GM12878 (cell line): Measurements from ENCODE around the gene ADAMTS2. TPM values are rescaled to one million over a fixed set of nuclear protein-coding genes. Genes with fewer than 3 reads are reported as not detected.

Experiments
- ATAC-seq: fragments of 200-7000 bp; cut with Tn5 transposase; 3 replicates; pipeline ENCODE4 v1.9.1; 2020; ENCODE audit warnings: mild to moderate bottlenecking, moderate library complexity
- BruUV-seq: library from RNA; stranded (reverse); fragments of 400-500 nt; replicated peaks from 2 replicates; lab custom pipeline; 2021; lab: Mats Ljungman, UMichigan
- CTCF ChIA-PET: fragments of 300-600 bp; sonication (Branson Sonifier 250); formaldehyde crosslinking; extraction: SDS; loops from one replicate; lab custom pipeline; 2021; ENCODE audit warnings: inconsistent platforms; lab: Yijun Ruan, JAX
- POLR2A ChIA-PET: fragments of 350-600 bp; formaldehyde crosslinking; extraction: SDS; loops from one replicate; lab custom pipeline; 2021; ENCODE audit warnings: inconsistent platforms; lab: Charles Lee
- RAD21 ChIA-PET: fragments of 300-600 bp; sonication (Branson Sonifier 250); formaldehyde crosslinking; loops from one replicate; lab custom pipeline; 2023; ENCODE audit warnings: antibody characterized with exemption; ENCODE audit not compliant: unreplicated experiment; lab: Charles Lee
- SMC1A ChIA-PET: fragments of 300-600 bp; sonication (Branson Sonifier 250); formaldehyde crosslinking; loops from one replicate; lab custom pipeline; 2023; ENCODE audit not compliant: unreplicated experiment, uncharacterized antibody; lab: Charles Lee
- DNase-seq: peaks from one replicate; pipeline ENCODE4 v3.0.0-alpha.2; 2011; ENCODE audit warnings: low read depth, low spot score
- FAIRE-seq: peaks from 3 replicates; lab custom pipeline; 2011; peaks lifted over from hg19 to GRCh38; lab: Jason Lieb, UNC
- H2AFZ ChIP-seq: 2 replicates; pipeline ENCODE4 v1.6.0; 2011; ENCODE audit warnings: low read depth, low read length, control low read depth; ENCODE audit not compliant: control insufficient read depth
- H3K27ac ChIP-seq: 2 replicates; pipeline ENCODE4 v1.5.1; 2011; ENCODE audit warnings: control low read depth; ENCODE audit not compliant: control insufficient read depth, insufficient read depth
- H3K27me3 ChIP-seq, 2 experiments: replicated peaks in 1 of 2; 2 replicates each; pipeline versions ENCODE4 v1.6.0 to v1.6.1; 2011; ENCODE audit warnings: low read length in 1 of 2; ENCODE audit not compliant: control insufficient read depth in 2 of 2, insufficient read depth in 2 of 2
- H3K36me3 ChIP-seq, 2 experiments: 2 replicates each; pipeline ENCODE4 v1.5.1; 2011; ENCODE audit warnings: low read length in 1 of 2; ENCODE audit not compliant: control insufficient read depth in 2 of 2, insufficient read depth in 2 of 2
- H3K4me1 ChIP-seq: 2 replicates; pipeline ENCODE4 v1.6.1; 2011; ENCODE audit warnings: mild to moderate bottlenecking, low read length, moderate library complexity, mixed read lengths; ENCODE audit not compliant: control insufficient read depth, insufficient read depth
- H3K4me2 ChIP-seq: 2 replicates; pipeline ENCODE4 v1.6.0; 2011; ENCODE audit warnings: control low read depth; ENCODE audit not compliant: control insufficient read depth, insufficient read depth
- H3K4me3 ChIP-seq: fragments of 200-600 bp; sonication (generic); 2 replicates; pipeline ENCODE4 v1.5.1; 2016
- H3K79me2 ChIP-seq: 2 replicates; pipeline ENCODE4 v1.6.0; 2011; ENCODE audit warnings: low read length; ENCODE audit not compliant: control insufficient read depth, insufficient read depth
- H3K9ac ChIP-seq: 2 replicates; pipeline ENCODE4 v1.8.0; 2011; ENCODE audit warnings: low read length, control low read depth, mixed read lengths; ENCODE audit not compliant: control insufficient read depth, insufficient read depth
- H3K9me3 ChIP-seq: replicated peaks from 3 replicates; pipeline ENCODE4 v1.5.1; 2011; ENCODE audit warnings: mild to moderate bottlenecking, low read length; ENCODE audit not compliant: control insufficient read depth, insufficient read depth
- H4K20me1 ChIP-seq: 2 replicates; pipeline ENCODE4 v1.6.0; 2011; ENCODE audit not compliant: control insufficient read depth, insufficient read depth
- ATF7 ChIP-seq: fragments of 450-650 bp; IDR thresholded peaks from 2 replicates; pipeline ENCODE4 v1.6.1; 2016; ENCODE audit warnings: low read depth, mild to moderate bottlenecking
- CHD1 ChIP-seq: IDR thresholded peaks from 2 replicates; pipeline ENCODE4 v1.6.1; 2012; ENCODE audit warnings: low read depth, low read length, improper control_type of control experiment
- GABPA ChIP-seq: IDR thresholded peaks from 2 replicates; pipeline ENCODE4 v1.6.1; 2014; ENCODE audit warnings: antibody characterized with exemption, low read depth, mild to moderate bottlenecking, inconsistent platforms
- NR2C1 ChIP-seq: fragments of 450-650 bp; IDR thresholded peaks from 2 replicates; pipeline ENCODE4 v1.6.1; 2017; ENCODE audit warnings: antibody characterized with exemption, mild to moderate bottlenecking, moderate library complexity
- POLR2AphosphoS5 ChIP-seq: IDR thresholded peaks from 2 replicates; pipeline ENCODE4 v1.6.1; 2011; ENCODE audit warnings: mild to moderate bottlenecking, low read length, inconsistent platforms
- RCOR1 ChIP-seq: conservative IDR thresholded peaks from 2 replicates; pipeline ENCODE4 v1.6.1; 2012; ENCODE audit warnings: low read depth, low read length, improper control_type of control experiment
- SP1 ChIP-seq: IDR thresholded peaks from one replicate; pipeline ENCODE4 v1.6.1; 2011; ENCODE audit warnings: low read depth, low read length
- SPI1 ChIP-seq: IDR thresholded peaks from 2 replicates; pipeline ENCODE4 v1.6.1; 2011; ENCODE audit warnings: low read depth, mild to moderate bottlenecking, low read length, moderate library complexity, borderline replicate concordance; ENCODE audit not compliant: insufficient read depth
- TARDBP ChIP-seq: IDR thresholded peaks from 2 replicates; pipeline ENCODE4 v1.6.1; 2016; ENCODE audit warnings: borderline replicate concordance
- ZZZ3 ChIP-seq: IDR thresholded peaks from 2 replicates; pipeline ENCODE4 v1.6.1; 2011; ENCODE audit warnings: low read depth; ENCODE audit not compliant: control insufficient read depth, insufficient read length
- WGBS: methylation state at CpG from one replicate; pipeline ENCODE4 v1.1.6; 2016; ENCODE audit warnings: low lambda C conversion rate; ENCODE audit not compliant: insufficient replicate concordance, insufficient coverage; ENCODE audit errors: missing lambda C conversion rate; 5-methylcytosine and 5-hydroxymethylcytosine counted together
- in situ Hi-C: fragments of 300-500 bp; cut with MboI; formaldehyde crosslinking; loops from 9 replicates; pipeline ENCODE4 v1.14.3; 2018; ENCODE audit warnings: mixed read lengths
- intact Hi-C: fragments of 100-400 bp; cut with micrococcal nuclease; formaldehyde crosslinking; loops from one replicate; pipeline ENCODE4 v1.14.2; 2022; ENCODE audit not compliant: unreplicated experiment
- polyA plus RNA-seq, 11 experiments: library from polyadenylated mRNA; depleted of rRNA in 4 of 11; unstranded in 6 of 11; stranded (reverse) in 5 of 11; fragments of >200 nt; fragmentation: Nextera tagmentation in 4 of 11; fragmentation: Illumina TruSeq in 1 of 11; extraction: Ambion mirVana in 4 of 11; extraction: Trizol in 1 of 11; gene quantifications; 1 replicate in 1 of 11; 2 replicates in 10 of 11; pipeline versions ENCODE4 v1.2.1 to v1.2.3, GENCODE V29; 2011 to 2016; ENCODE audit warnings: inconsistent platforms in 2 of 11, missing spikeins in 2 of 11, low read depth in 1 of 11
- total RNA-seq, 4 experiments: library from RNA; depleted of rRNA in 3 of 4; stranded (reverse); fragments of >200 nt in 3 of 4; fragmentation: Illumina TruSeq in 1 of 4; extraction: Trizol in 1 of 4; gene quantifications; 2 replicates each; pipeline versions ENCODE4 v1.2.1 to v1.2.3, GENCODE V29; 2013 to 2021
- TF ChIP-seq, protein P1 (sequence below): fragments of 450-650 bp; IDR thresholded peaks from 2 replicates; pipeline ENCODE4 v1.6.1; 2016; ENCODE audit warnings: mild to moderate bottlenecking

The ADAMTS2 gene
- total and polyA plus RNA-seq, 10 of the 15 experiments (the other 5 are each of a cell fraction or from before 2014, with no cell fraction given), result 0.03 to 0.05 TPM; not detected in 8

DNA sequence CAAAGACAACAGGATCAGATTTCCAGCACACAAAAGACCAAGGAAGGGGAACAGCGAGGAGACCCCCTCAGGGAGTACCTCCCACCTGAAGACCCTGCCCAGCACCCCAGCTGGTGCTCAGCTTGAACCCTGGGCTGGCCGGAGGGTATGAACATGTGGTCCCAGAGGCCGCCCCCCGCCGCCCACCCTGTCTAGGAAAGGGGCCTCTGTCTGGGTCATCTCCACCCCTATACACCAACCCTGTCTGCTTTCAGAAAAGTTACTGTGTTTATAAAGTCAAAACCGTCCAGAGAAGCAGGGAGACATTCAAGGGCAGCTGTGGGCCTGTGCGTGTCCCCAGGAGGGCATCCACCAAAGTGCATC lies 72.2 kb downstream of the ADAMTS2 start:
- SMC1A ChIA-PET, result no interaction called here
- no peaks in the 10 kb centered on the region for H3K36me3 ChIP-seq
- CTCF ChIA-PET, result no interaction called here
- 45% methylated on average over 7 of the region's 7 CpGs for WGBS
- TF ChIP-seq POLR2AphosphoS5 (no peak), TARDBP (no peak), RCOR1 (no peak), CHD1 (no peak), SP1 (no peak), NR2C1 (no peak), GABPA (no peak), SPI1 (no peak), ZZZ3 (no peak), ATF7 (no peak)
- TF ChIP-seq, protein P1, sequence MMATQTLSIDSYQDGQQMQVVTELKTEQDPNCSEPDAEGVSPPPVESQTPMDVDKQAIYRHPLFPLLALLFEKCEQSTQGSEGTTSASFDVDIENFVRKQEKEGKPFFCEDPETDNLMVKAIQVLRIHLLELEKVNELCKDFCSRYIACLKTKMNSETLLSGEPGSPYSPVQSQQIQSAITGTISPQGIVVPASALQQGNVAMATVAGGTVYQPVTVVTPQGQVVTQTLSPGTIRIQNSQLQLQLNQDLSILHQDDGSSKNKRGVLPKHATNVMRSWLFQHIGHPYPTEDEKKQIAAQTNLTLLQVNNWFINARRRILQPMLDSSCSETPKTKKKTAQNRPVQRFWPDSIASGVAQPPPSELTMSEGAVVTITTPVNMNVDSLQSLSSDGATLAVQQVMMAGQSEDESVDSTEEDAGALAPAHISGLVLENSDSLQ, result no peak
- RAD21 ChIA-PET, result no interaction called here
- H3K9ac ChIP-seq, result no peak overlapping the region
- no peaks in the 10 kb centered on the region for H3K79me2 ChIP-seq
- no peak overlapping the region for H3K4me3 ChIP-seq
- no peaks in the 10 kb centered on the region for H3K4me1 ChIP-seq
- DNase-seq (no peak), ATAC-seq (no peak), FAIRE-seq (no peak)
- POLR2A ChIA-PET, result no interaction called here
- H3K27me3 ChIP-seq, result no peaks in the 10 kb centered on the region
- no peaks in the 10 kb centered on the region for H4K20me1 ChIP-seq
- no peaks in the 10 kb centered on the region; the same call in 2 of the 3 replicates for H3K9me3 ChIP-seq
- intact Hi-C loops (no loop called here), in situ Hi-C loops (no loop called here)
- no peak overlapping the region for H2AFZ ChIP-seq
- no peak overlapping the region for H3K27ac ChIP-seq
- no TSS peak for BruUV-seq
- H3K4me2 ChIP-seq, result no peak overlapping the region
